ENCODE measurements around the gene XXYLT1.
"Not testable (repeated sequence)": the region's sequence is repeated elsewhere in the genome, so short reads cannot be mapped to it uniquely, and the experiment has no call there.

XXYLT1 gene

DNA sequence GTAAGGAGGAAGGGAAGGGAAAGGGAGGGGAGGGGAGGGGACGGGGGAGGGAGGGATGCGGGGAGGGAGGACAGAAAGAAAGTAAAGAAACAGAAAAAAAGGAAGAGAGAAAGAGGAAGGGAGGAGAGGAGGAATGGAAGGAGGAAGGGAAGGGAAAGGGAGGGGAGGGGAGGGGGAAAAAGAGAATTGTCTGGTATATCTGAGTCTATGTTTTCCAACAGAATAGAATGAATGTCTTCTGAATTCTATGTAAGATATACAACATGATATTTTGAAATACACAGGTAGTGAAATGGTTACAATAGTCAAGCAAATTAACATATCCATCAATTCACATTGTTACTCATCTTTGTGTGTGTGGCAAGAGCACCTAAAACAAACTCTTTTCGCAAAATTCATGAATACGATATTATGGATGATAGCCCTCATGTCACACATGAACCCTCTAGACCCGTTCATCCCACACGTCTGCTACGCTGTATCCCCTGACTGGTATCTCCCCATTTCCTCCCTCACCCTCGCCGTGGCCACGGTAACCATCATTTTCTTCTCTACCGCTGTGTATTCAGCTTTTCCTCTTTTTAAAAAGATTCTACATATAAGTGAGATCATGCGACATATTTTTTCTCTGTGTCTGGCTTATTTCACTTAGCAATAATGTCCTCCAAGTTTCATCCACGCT, 168.9 kb downstream of the XXYLT1 start:
- no peak for DNase-seq (ENCODE audit: low read depth in 2 of 2, low spot score in 1 of 2)

DNA sequence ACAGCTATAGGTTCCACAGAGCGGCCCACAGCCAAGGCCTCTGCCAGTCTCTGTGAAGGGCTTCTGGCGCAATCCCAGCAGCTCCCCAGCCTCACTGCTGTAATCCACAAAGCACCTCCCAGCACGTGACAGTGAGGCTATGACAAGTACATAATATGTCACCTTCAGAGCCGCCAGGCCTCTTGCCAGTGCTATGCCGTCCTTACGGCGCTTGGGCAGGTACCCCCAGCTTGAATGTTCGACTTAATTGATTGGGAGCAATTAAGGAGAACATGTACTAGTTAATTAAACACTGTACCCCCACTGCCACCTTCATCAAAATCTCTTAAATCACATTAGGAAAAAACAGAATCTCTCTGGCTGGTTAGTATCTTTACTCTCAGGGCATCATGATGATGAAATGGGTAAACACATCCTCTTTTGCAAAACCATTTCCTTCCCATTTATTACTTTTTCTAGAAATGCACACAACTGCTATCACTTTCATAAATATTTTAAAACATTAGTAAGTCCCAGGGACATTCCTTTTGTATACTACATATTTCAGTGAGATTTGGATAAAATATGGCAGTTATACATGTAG, 169.9 kb downstream of the XXYLT1 start:
- DNase-seq (ENCODE audit: low read depth in 2 of 2, low spot score in 1 of 2), result no peak

GRCh38 chr3:195099951-195100785, 170.8 kb downstream of the XXYLT1 start:
- DNase-seq (ENCODE audit: low read depth in 2 of 2, low spot score in 1 of 2), result no peak

DNA sequence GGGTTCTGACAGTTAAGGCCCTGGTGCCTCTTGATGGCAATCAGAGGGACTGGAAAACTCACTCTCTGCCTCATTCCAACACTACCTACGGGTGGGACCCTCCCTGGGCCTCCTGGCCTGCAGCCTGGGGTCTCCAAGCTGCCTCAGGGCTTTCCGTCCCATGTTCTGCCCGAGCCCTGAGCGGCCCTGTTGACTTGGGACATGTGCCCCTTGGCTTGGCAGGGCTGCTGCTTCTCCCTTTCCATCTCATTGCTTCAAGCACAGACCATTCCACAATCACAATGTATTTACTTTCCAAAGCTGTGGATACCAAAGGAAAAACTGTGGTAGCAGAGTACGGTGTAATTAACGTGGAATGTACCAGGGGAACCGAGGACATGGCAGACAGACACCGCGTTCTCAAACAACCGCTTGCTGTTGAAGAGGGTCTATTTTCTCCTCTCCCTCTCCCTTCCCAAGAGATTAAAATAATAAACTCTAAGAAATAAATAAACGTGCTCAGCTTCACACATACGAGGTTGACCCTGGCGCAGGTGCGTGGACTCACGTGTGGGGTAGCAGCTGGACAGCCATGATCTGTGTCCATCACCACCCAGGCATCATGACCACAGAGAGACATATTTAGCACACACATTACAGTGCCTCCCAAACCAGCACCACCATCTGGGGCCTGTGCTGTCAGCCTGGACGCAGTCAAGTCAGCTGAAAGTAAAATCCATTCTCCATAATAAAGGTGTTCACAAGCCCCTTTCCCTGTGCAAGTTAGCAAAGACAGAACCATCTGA, 172.0 kb downstream of the XXYLT1 start:
- no peak for DNase-seq (ENCODE audit: low read depth in 2 of 2, low spot score in 1 of 2)

- no peak for DNase-seq (ENCODE audit: low read depth in 2 of 2, low spot score in 1 of 2)
Measured at GRCh38 chr3:195097331-195098255, 173.4 kb downstream of the XXYLT1 start.

GRCh38 chr3:195096484-195097330, 174.3 kb downstream of the XXYLT1 start:
- no peak for DNase-seq (ENCODE audit: low read depth in 2 of 2, low spot score in 1 of 2)

DNA sequence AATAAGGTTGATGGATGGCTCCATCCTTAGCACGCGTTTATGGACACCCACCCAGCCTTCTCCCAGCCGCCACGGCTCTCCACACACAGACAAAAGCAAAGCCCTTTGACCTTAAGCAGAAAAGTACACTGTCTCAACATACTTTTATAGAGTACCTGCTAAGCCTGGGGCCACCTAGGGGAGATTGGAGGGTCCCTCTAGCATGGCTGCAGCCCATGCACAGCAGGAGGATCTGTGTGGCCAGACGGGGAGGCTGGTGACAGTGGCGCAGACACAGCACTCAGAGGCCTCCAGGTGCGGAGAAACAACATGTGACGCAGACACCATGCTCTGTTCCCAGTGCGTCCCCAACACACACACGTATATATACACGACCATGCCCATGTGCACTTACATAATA, 174.9 kb downstream of the XXYLT1 start:
- no peak for DNase-seq (ENCODE audit: low read depth in 2 of 2, low spot score in 1 of 2)

- DNase-seq (ENCODE audit: low read depth in 2 of 2, low spot score in 1 of 2), result no peak
Measured at GRCh38 chr3:195095704-195096036, 175.3 kb downstream of the XXYLT1 start.

- no peak for DNase-seq (ENCODE audit: low read depth in 2 of 2, low spot score in 1 of 2)
Measured at GRCh38 chr3:195095035-195095703, 175.8 kb downstream of the XXYLT1 start.

DNA sequence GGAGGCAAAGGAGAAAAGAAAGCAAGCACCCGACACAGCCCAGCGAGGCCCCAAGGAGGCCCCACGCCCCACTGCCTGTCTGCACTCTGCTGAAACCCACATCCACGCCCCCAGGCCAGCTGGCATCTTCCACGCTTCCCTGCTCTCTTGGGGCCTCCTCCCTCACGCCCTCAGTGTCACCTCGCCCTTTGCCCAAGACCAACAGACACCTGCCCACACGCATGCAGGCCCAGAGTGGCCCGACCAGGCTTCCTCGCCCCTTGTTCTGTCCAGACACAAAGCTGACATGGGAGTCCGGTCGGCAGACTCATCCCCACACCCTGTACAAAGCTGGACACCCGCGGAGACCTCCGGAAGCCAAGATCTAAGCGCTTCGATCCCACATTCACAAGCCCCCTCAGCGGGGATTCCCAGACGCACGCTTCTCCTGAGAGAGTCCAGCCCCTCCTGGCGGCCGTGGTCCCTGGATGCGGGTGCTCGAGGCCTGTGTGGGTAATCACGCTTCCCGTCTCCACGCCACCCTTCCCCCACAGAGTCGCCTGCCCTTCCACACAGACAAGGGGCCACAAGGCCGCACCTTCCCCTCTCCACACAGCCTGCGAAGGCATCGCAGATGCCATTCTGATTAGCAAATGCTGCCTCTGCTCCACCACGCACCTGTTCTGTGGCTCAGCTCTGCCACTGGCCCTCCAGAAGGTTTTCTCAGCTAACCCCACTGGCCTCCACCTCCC, 176.6 kb downstream of the XXYLT1 start:
- no peak for DNase-seq (ENCODE audit: low read depth in 2 of 2, low spot score in 1 of 2)

DNA sequence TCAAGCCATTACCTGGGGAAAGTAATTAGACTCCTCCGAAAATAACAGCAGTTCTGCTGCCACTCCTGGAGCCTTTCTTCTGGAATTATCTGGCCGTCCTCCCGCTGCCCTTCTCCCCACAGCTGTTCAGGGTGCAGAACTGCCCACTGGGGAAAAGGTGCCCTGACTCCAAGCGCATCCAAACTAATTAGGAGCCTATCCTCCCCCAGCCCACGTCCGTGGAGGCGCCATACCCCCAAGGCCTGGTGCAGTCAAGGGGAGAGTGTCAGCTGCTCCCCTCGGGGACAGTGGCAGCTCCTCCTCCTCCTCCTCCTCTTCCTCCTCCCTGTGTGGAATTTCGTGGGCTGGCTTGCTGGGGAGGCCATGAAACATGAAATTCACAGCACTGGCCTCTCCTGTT, 177.2 kb downstream of the XXYLT1 start:
- DNase-seq (ENCODE audit: low read depth in 2 of 2, low spot score in 1 of 2), result no peak

DNA sequence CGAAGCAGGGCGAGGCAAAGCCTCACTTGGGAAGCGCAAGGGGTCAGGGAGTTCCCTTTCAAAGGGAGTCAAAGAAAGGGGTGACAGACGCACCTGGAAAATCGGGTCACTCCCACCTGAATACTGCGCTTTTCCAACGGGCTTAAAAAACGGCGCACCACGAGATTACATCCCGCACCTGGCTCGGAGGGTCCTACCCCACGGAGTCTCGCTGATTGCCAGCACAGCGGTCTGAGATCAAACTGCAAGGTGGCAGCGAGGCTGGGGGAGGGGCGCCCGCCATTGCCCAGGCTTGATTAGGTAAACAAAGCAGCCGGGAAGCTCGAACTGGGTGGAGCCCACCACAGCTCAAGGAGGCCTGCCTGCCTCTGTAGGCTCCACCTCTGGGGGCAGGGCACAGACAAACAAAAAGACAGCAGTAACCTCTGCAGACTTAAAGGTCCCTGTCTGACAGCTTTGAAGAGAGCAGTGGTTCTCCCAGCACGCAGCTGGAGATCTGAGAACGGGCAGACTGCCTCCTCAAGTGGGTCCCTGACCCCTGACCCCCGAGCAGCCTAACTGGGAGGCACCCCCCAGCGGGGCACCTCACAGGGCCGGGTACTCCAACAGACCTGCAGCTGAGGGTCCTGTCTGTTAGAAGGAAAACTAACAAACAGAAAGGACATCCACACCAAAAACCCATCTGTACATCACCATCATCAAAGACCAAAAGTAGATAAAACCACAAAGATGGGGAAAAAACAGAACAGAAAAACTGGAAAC, 182.9 kb downstream of the XXYLT1 start:
- not testable (repeated sequence) for DNase-seq (ENCODE audit: low read depth in 2 of 2, low spot score in 1 of 2)

- no peak for DNase-seq (ENCODE audit: low read depth in 2 of 2, low spot score in 1 of 2)
Measured at GRCh38 chr3:195087328-195087727, 183.6 kb downstream of the XXYLT1 start.

DNA sequence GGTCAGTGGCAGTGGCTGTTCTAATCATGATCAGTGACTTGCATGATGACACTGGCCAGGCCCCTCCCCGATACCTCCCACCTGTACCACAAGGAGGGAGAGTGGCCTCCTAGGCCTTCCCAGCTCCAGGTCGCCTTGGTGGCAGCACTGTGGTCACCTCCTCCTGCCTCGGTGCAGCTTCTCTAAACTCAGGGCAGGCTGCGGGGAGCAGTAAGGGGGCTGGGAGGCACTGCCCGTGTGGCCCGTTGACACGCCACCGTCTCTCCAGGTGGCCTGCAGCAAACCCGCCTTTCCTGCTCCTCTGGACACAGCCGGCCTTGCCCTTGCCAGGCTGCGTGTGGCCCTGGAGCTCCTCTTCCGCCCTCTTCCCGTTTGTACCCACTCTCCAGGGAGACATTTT, 184.1 kb downstream of the XXYLT1 start:
- DNase-seq (ENCODE audit: low read depth in 2 of 2, low spot score in 1 of 2), result no peak

DNA sequence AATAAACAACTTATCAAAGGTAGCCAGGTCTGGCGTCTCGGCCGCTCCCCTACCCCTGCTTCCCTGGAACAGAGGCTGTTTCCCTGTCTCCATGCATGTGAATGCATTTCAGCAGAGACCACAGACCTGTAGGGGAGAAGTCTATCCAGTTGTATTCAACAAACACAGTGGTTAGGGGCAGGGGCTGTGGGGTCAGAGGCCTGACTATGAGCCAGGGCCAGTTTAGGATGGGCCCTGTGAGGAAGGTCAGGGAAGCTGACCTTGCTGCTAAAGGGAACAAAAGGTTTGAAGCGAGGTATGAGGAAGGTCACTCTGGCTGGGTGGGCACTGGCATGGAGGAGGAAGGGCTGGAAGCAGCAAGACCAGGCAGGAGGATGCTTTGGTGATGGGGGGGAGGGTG, 184.6 kb downstream of the XXYLT1 start:
- no peak for DNase-seq (ENCODE audit: low read depth in 2 of 2, low spot score in 1 of 2)

DNA sequence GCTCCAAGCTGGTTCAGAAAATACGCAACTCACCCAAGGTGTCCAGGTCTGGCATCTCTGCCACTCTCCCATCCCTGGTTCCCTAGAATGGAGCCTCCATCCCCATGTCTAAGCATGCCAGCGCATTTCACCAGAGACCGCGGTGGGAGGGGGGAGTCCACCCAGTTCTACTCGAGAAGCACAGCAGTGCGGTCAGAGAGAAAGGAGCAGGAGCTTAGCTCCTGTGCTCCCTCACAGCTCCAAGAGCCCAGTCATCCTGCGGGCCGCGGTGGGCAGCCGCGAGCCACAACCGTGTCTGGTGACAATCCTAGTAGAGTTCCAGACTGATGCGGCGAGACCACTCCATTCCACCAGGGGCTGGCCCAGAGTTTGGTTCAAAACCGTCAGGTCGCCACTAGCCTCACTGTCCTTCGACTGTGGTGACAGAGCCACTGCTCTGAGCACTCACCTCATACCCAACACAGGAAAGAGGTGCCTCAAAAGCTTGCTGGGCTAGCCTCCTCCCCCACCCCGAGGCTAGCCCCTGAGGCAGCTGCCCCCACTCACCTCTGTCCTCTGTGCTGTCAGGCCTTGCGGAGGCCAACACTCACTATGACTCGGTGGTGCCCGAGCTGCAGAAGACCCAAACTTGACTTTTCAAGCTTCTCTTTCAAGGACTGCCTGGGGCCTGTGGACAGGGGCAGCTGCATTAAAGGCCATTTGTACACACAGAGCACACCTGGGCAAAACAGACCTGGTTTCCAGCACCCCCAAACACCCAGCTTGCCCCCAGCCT, 185.4 kb downstream of the XXYLT1 start:
- DNase-seq (ENCODE audit: low read depth in 2 of 2, low spot score in 1 of 2), result no peak

DNA sequence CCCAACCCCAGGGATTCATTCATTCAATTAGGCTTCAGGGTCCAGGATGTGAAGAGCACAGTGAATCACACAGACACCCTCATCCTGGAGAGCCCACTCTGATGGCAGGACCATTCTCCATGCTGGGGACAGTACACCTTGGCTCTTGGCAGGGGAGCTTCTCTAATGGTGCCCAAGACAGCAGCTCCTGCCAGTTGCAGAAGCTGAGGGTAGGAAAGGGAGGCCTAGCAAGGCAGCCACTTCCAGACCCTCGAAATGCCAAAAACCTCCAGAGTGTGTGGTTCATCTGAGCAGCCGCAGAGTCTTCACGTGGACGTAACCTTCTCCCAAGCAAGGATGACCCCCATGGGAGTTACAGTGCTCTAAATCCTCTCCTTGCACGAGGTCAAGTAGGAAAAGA, 186.2 kb downstream of the XXYLT1 start:
- DNase-seq (ENCODE audit: low read depth in 2 of 2, low spot score in 1 of 2), result no peak

All from stimulated activated CD8-positive, alpha-beta memory T cell treated with anti-CD3 and anti-CD28 coated beads, Interleukin-4, amount 100 ng/mL, for 1 hour (primary cell).